Activated naive CD4-positive, alpha-beta T cell treated with anti-CD3 and anti-CD28 coated beads, Interleukin-2, amount 50 U/mL, for 24 hours (primary cell): ENCODE measurements around the gene GLDC.

Experiments
- H3K27ac Mint-ChIP-seq: one replicate; pipeline ENCODE4 v1.8.0; 2021; ENCODE audit warnings: mild to moderate bottlenecking, mixed read lengths
- H3K27me3 Mint-ChIP-seq: one replicate; pipeline ENCODE4 v1.8.0; 2021; ENCODE audit warnings: mixed read lengths
- H3K36me3 Mint-ChIP-seq: one replicate; pipeline ENCODE4 v1.8.0; 2021; ENCODE audit warnings: mixed read lengths
- H3K4me1 Mint-ChIP-seq: one replicate; pipeline ENCODE4 v1.8.0; 2021; ENCODE audit warnings: mixed read lengths
- H3K4me3 Mint-ChIP-seq: one replicate; pipeline ENCODE4 v1.8.0; 2021; ENCODE audit warnings: mild to moderate bottlenecking, mixed read lengths
- H3K9me3 Mint-ChIP-seq: one replicate; pipeline ENCODE4 v1.8.0; 2021; ENCODE audit warnings: mixed read lengths

The GLDC gene

GRCh38 chr9:6611865-6612264, 33.7 kb downstream of the GLDC start:
- H3K27me3 Mint-ChIP-seq: no peaks in the 10 kb centered on the region
- no peaks in the 10 kb centered on the region for H3K4me1 Mint-ChIP-seq
- no peak overlapping the region for H3K27ac Mint-ChIP-seq
- H3K36me3 Mint-ChIP-seq: no peaks in the 10 kb centered on the region
- H3K9me3 Mint-ChIP-seq: no peaks in the 10 kb centered on the region
- no peak overlapping the region for H3K4me3 Mint-ChIP-seq

- H3K4me1 Mint-ChIP-seq: no peaks in the 10 kb centered on the region
- H3K36me3 Mint-ChIP-seq: no peaks in the 10 kb centered on the region
- H3K9me3 Mint-ChIP-seq: no peaks in the 10 kb centered on the region
- no peak overlapping the region for H3K27ac Mint-ChIP-seq
- H3K4me3 Mint-ChIP-seq: no peak overlapping the region
- H3K27me3 Mint-ChIP-seq: no peaks in the 10 kb centered on the region
Observed at GRCh38 chr9:6610073-6610472, 35.5 kb downstream of the GLDC start.

GRCh38 chr9:6609497-6610016, 36.0 kb downstream of the GLDC start:
- Mint-ChIP-seq H3K9me3 (no peaks in the 10 kb centered on the region), H3K27ac (no peak overlapping the region)

GRCh38 chr9:6605202-6605601, 40.3 kb downstream of the GLDC start:
- no peaks in the 10 kb centered on the region for H3K4me1 Mint-ChIP-seq
- H3K9me3 Mint-ChIP-seq: no peaks in the 10 kb centered on the region
- H3K27me3 Mint-ChIP-seq: no peaks in the 10 kb centered on the region
- no peak overlapping the region for H3K4me3 Mint-ChIP-seq
- H3K27ac Mint-ChIP-seq: no peak overlapping the region
- no peaks in the 10 kb centered on the region for H3K36me3 Mint-ChIP-seq

More at GRCh38 chr9:6609497-6610016, 36.0 kb downstream of the GLDC start:
- Mint-ChIP-seq H3K4me3 (no peak overlapping the region), H3K4me1 (no peaks in the 10 kb centered on the region), H3K36me3 (no peaks in the 10 kb centered on the region), H3K27me3 (no peaks in the 10 kb centered on the region)

- Mint-ChIP-seq H3K9me3 (no peaks in the 10 kb centered on the region), H3K4me3 (no peak overlapping the region), H3K27me3 (no peaks in the 10 kb centered on the region), H3K4me1 (no peaks in the 10 kb centered on the region), H3K36me3 (no peaks in the 10 kb centered on the region), H3K27ac (no peak overlapping the region)
Observed at GRCh38 chr9:6600426-6600825, 45.1 kb downstream of the GLDC start.

GRCh38 chr9:6600006-6600405, 45.5 kb downstream of the GLDC start:
- Mint-ChIP-seq H3K9me3 (no peaks in the 10 kb centered on the region), H3K4me1 (no peaks in the 10 kb centered on the region), H3K27ac (no peak overlapping the region), H3K36me3 (no peaks in the 10 kb centered on the region), H3K4me3 (no peak overlapping the region), H3K27me3 (no peaks in the 10 kb centered on the region)

- Mint-ChIP-seq H3K27ac (no peak overlapping the region), H3K9me3 (no peaks in the 10 kb centered on the region), H3K4me1 (no peaks in the 10 kb centered on the region), H3K4me3 (no peak overlapping the region), H3K27me3 (no peaks in the 10 kb centered on the region), H3K36me3 (no peaks in the 10 kb centered on the region)
Observed at GRCh38 chr9:6598249-6598725, 47.2 kb downstream of the GLDC start.

GRCh38 chr9:6592791-6593190, 52.7 kb downstream of the GLDC start:
- Mint-ChIP-seq H3K4me3 (no peak overlapping the region), H3K27me3 (peaks cover 2% of the 10 kb centered on the region), H3K4me1 (no peaks in the 10 kb centered on the region), H3K27ac (no peak overlapping the region), H3K9me3 (no peaks in the 10 kb centered on the region), H3K36me3 (no peaks in the 10 kb centered on the region)

GRCh38 chr9:6592231-6592630, 53.3 kb downstream of the GLDC start:
- no peaks in the 10 kb centered on the region for H3K9me3 Mint-ChIP-seq
- H3K4me3 Mint-ChIP-seq: no peak overlapping the region
- no peaks in the 10 kb centered on the region for H3K36me3 Mint-ChIP-seq
- peaks cover 2% of the 10 kb centered on the region for H3K27me3 Mint-ChIP-seq
- no peaks in the 10 kb centered on the region for H3K4me1 Mint-ChIP-seq
- no peak overlapping the region for H3K27ac Mint-ChIP-seq

GRCh38 chr9:6590772-6591384, 54.7 kb downstream of the GLDC start:
- H3K27ac Mint-ChIP-seq: no peak overlapping the region
- peaks cover 2% of the 10 kb centered on the region for H3K27me3 Mint-ChIP-seq
- H3K4me1 Mint-ChIP-seq: no peaks in the 10 kb centered on the region
- H3K36me3 Mint-ChIP-seq: no peaks in the 10 kb centered on the region
- H3K9me3 Mint-ChIP-seq: no peaks in the 10 kb centered on the region
- H3K4me3 Mint-ChIP-seq: no peak overlapping the region

- no peak overlapping the region for H3K4me3 Mint-ChIP-seq
- H3K9me3 Mint-ChIP-seq: no peaks in the 10 kb centered on the region
- H3K27me3 Mint-ChIP-seq: peaks cover 2% of the 10 kb centered on the region
- no peak overlapping the region for H3K27ac Mint-ChIP-seq
- H3K4me1 Mint-ChIP-seq: no peaks in the 10 kb centered on the region
- H3K36me3 Mint-ChIP-seq: no peaks in the 10 kb centered on the region
Observed at GRCh38 chr9:6590334-6590733, 55.2 kb downstream of the GLDC start.

- Mint-ChIP-seq H3K4me1 (no peaks in the 10 kb centered on the region), H3K9me3 (no peaks in the 10 kb centered on the region), H3K27ac (no peak overlapping the region), H3K4me3 (no peak overlapping the region), H3K36me3 (no peaks in the 10 kb centered on the region), H3K27me3 (no peaks in the 10 kb centered on the region)
Observed at GRCh38 chr9:6584881-6585597, 60.5 kb downstream of the GLDC start.

- no peaks in the 10 kb centered on the region for H3K9me3 Mint-ChIP-seq
- H3K27me3 Mint-ChIP-seq: peaks cover 1% of the 10 kb centered on the region
- no peaks in the 10 kb centered on the region for H3K36me3 Mint-ChIP-seq
- no peak overlapping the region for H3K27ac Mint-ChIP-seq
- H3K4me3 Mint-ChIP-seq: no peak overlapping the region
- H3K4me1 Mint-ChIP-seq: no peaks in the 10 kb centered on the region
Observed at GRCh38 chr9:6581253-6581652, 64.3 kb downstream of the GLDC start.

- Mint-ChIP-seq H3K4me3 (no peak overlapping the region), H3K27me3 (peaks cover 3% of the 10 kb centered on the region), H3K4me1 (no peaks in the 10 kb centered on the region), H3K9me3 (no peaks in the 10 kb centered on the region), H3K36me3 (no peaks in the 10 kb centered on the region), H3K27ac (no peak overlapping the region)
Observed at GRCh38 chr9:6579613-6580012, 65.9 kb downstream of the GLDC start.

GRCh38 chr9:6576987-6577386, 68.5 kb downstream of the GLDC start:
- Mint-ChIP-seq H3K4me1 (no peaks in the 10 kb centered on the region), H3K27me3 (peaks cover 3% of the 10 kb centered on the region), H3K4me3 (no peak overlapping the region), H3K36me3 (no peaks in the 10 kb centered on the region), H3K27ac (no peak overlapping the region), H3K9me3 (no peaks in the 10 kb centered on the region)

- no peaks in the 10 kb centered on the region for H3K36me3 Mint-ChIP-seq
- no peak overlapping the region for H3K27ac Mint-ChIP-seq
- H3K4me1 Mint-ChIP-seq: no peaks in the 10 kb centered on the region
- H3K4me3 Mint-ChIP-seq: no peak overlapping the region
- peaks cover 3% of the 10 kb centered on the region for H3K27me3 Mint-ChIP-seq
- no peaks in the 10 kb centered on the region for H3K9me3 Mint-ChIP-seq
Observed at GRCh38 chr9:6575324-6576034, 70.0 kb downstream of the GLDC start.
